HG03175 (cell line): Measurements from ENCODE around the gene PPP2R2D.
"Not testable (repeated sequence)": the region's sequence is repeated elsewhere in the genome, so short reads cannot be mapped to it uniquely, and the experiment has no call there.

Experiments
- ATAC-seq: cut with Tn5 transposase; IDR thresholded peaks from one replicate; pipeline ENCODE4 v1.9.1; 2021; ENCODE audit warnings: mild to moderate bottlenecking, moderate library complexity; ENCODE audit not compliant: unreplicated experiment

Gene PPP2R2D

DNA sequence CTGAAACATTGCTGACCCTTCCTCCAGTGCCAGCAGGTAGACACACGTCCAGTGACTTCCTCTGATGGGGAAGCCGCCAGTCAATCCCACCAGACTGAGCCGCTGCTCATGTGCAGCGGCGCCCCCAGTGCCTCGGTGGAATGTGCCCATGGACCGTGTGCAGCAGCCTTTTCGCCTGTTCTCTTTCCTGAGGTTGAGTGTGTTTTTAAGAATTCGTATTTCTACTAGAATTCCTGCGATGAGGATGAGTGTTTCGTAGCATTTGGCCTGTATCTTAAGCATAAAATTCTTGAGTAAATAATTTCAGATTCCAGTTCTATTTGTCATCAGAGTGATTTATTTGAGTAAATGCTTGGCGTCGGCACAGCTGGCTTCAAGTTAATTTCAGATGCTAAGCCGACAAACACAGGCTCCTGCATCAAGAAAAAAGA is 45.5 kb downstream of the PPP2R2D start:
- ATAC-seq: no peak

DNA sequence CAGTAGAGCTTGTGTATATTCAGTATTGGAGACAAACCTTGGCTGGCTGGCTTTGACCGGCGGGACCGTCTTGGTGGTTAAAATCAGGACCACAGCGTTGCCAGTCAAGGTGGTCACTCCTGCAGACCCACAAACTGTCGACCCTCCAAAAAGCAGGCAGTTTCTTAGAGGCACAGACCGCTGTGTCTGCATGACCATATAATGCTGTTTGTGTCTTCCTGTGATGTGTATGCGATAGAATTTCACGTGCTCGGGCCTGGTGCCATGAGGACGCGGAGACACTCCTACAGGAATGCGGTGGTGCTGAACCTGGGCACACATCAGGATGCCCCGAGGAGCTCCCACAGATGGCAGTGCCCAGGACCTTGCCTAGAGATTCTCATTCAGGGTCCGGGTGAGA is 46.1 kb downstream of the PPP2R2D start:
- no peak for ATAC-seq

DNA sequence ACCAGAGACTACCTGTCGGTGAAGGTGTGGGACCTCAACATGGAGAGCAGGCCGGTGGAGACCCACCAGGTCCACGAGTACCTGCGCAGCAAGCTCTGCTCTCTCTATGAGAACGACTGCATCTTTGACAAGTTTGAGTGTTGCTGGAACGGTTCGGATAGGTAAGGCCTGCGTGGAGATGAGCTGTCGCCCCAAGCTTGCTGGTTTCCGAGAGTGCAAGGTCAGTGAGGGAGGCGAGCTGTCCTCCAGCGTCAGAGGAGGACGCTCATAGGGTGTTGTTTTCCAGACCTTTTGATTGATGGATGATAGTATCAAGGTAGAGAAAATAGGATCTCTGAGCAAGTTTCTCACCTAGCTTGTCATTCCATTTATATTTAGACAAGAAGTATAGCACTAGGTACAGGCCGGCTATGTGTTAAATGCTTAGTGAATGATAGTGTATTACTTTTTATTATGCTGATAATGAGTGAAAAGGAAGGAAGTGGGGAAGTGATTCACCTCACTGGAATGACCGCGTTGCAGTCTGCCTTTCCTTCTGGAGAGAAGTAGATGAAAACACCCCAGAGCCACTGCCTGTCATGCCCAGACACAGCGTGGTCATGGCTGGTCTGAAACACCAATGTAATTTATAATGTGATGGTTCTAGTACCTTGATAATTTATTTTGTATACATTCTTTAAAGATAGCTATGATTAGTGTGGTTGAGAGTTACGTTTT is 47.0 kb downstream of the PPP2R2D start:
- ATAC-seq: no peak

DNA sequence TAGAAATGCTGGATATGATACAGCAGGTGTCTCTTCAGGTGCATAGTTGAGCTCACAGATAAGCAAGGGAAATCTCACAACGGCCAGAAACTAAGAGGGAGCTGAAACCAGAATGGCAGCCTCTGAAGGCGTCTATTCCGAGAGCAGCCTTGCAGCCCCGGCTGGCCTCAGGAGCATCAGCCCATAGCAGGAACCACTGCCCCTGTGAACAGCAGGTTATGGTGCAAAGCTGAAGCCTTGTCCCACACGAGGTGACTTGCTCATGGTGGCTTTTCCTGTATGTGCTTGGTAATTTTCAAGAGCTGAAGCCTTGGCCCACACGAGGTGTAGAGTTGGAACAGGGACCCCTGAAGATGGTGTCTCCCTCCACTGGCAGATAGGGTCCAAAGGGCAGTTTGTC is 47.7 kb downstream of the PPP2R2D start:
- ATAC-seq: no peak

DNA sequence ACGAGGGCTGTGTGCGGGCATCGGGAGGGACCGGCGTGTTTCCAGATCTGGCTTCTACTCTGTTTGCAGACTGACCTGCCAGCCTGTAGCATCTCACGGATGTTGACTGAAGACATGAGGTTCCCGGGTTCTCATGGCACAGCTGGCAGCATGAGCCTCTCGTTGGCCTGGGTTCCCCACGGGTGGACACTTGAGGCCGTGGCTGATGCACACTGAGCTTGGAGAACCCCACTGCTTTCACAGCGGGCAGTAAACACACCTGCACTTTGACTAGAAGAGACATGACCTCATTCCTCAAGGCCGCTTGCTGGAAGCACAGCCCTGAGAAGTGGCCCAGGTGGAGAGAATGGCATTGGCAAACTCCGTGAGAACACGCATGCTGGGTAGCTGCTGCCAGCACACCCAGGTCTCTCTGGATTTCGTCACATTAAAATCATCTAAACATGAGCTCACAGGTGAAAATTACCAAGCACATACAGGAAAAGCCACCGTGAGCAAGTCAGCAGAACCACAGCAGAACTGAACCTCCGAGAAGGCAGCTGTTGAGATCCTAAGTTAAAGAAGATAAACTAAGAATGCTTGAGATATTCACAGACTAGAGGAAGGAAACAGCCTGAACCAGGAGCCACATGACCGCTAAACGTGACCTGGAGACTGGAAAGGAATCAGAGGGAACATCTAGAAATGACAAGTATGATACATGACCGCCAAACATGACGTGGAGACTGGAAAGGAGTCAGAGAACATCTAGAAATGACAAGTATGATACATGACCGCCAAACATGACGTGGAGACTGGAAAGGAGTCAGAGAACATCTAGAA is 48.4 kb downstream of the PPP2R2D start:
- no peak for ATAC-seq

DNA sequence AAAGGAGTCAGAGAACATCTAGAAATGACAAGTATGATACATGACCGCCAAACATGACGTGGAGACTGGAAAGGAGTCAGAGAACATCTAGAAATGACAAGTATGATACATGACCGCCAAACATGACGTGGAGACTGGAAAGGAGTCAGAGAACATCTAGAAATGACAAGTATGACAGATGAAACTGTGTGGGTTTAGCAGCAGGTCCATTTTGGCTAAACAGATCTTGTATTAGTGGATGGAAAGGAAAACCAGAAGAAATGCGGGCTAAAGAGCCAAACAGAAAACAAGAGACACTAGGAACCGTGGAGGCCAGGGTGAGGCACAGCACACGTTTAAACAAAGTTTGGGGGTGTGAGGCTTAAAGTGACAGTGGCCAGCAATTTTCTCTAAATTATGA is 49.1 kb downstream of the PPP2R2D start:
- ATAC-seq: not testable (repeated sequence)

DNA sequence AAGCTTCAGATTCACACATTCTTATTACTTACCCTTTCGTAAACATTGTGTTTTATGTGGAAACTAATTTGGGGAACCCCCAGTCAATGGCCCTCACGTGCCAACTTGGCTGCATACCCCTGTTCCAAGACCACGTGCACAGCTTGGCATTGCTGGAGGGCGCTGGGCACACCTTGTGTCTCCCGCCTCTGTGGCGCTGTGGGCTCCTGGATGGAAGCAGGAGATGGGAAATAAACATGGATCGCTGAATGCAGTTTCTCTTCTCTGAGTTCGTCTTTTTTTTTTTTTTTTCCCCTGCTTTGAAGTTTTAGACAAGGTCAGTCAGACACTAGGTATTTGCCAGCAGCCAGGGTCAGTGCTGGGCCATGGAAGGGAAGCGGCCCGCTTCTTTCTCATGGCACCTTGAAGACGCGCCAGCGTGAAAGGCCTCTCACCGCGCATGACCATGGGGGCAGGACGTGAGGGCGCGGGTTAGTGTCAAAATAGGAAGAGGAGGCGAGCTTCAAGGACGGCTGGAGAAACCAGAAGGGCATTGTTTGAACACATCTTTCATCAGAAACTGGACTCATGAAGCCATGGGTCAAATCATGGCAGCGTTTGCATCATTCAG is 53.7 kb downstream of the PPP2R2D start:
- no peak for ATAC-seq

DNA sequence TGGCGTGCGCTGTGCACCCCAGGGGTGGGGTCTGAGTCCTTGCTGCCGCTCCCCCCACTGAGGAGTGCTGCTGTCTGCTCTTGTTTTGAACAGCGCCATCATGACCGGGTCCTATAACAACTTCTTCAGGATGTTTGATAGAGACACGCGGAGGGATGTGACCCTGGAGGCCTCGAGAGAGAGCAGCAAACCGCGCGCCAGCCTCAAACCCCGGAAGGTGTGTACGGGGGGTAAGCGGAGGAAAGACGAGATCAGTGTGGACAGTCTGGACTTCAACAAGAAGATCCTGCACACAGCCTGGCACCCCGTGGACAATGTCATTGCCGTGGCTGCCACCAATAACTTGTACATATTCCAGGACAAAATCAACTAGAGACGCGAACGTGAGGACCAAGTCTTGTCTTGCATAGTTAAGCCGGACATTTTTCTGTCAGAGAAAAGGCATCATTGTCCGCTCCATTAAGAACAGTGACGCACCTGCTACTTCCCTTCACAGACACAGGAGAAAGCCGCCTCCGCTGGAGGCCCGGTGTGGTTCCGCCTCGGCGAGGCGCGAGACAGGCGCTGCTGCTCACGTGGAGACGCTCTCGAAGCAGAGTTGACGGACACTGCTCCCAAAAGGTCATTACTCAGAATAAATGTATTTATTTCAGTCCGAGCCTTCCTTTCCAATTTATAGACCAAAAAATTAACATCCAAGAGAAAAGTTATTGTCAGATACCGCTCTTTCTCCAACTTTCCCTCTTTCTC is 55.0 kb downstream of the PPP2R2D start:
- no peak for ATAC-seq

DNA sequence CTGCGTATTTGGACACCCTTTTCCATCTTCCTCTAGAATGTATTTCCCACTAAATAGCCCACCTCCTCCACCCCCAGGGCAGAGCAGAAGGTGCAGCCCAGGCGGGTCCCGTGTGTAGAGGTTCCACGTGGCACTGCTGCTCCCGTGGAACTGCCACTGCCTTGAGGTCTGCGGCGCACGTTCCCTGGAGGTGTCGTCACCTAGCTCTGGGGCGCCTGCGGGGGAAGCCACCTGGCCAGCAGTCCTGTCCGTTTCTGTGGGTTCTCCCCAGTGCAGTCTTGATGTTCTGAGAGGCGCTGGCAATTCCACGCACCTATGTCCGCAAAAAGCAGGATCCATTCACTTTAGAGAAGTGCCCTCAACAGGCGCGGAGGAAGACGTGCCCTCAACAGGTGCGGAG is 59.0 kb downstream of the PPP2R2D start:
- ATAC-seq: no peak

DNA sequence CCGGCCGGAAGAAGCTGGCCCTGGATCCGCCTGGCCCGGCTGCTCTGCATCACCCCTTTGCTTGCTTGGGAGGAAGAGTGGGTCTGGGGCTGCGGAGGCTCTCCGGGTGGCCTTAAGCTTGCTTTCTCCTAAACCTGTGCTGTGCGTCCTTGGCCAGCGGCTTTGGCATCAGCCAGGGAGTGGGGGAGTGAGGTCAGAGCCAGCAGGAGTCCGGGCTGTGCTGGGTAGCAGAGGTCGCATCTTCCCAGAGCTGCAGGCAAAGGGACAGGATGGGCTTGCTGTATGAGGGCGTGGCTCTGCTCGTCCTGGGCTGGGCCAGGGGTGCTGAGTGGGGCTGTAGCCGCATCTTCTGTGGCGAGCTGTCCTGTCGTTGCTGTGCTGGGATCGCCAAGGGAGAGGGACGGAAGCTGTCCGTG is 59.8 kb downstream of the PPP2R2D start:
- no peak for ATAC-seq

DNA sequence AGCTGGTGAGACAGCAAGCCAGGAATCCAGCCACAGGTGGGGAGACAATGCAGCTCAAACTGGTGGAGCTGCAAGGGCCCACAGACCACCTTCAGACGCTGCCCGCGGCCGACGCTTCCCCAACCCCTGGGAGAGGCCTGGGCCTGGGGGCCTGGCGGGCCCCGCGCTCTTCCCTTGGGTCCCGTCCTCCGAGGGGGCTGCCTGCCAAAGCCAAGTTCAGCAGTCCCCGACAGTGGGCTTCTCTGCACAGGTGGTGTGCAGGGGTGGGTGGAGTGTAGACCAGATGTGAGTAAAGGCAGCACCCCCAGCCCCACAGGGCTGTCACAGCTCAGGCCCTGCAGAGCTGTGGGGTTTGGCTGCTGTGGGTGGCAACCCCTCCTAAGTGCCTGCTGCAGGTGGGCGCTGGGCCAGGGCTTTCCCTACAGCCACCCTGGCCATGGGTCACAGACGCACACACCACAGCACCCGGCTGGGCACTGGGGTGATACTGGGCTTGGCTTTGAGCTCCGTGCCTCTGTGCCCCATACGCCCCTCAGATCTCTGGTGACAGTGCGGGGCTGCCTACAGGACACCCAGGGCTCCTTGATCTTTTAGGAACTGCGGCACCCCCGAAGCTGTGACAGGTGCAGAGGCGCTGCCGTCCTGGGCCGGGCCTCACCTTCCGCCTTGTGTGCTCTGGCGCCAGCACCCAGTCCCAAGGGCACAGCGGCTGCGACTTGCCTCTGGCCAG is 60.4 kb downstream of the PPP2R2D start:
- ATAC-seq: no peak

DNA sequence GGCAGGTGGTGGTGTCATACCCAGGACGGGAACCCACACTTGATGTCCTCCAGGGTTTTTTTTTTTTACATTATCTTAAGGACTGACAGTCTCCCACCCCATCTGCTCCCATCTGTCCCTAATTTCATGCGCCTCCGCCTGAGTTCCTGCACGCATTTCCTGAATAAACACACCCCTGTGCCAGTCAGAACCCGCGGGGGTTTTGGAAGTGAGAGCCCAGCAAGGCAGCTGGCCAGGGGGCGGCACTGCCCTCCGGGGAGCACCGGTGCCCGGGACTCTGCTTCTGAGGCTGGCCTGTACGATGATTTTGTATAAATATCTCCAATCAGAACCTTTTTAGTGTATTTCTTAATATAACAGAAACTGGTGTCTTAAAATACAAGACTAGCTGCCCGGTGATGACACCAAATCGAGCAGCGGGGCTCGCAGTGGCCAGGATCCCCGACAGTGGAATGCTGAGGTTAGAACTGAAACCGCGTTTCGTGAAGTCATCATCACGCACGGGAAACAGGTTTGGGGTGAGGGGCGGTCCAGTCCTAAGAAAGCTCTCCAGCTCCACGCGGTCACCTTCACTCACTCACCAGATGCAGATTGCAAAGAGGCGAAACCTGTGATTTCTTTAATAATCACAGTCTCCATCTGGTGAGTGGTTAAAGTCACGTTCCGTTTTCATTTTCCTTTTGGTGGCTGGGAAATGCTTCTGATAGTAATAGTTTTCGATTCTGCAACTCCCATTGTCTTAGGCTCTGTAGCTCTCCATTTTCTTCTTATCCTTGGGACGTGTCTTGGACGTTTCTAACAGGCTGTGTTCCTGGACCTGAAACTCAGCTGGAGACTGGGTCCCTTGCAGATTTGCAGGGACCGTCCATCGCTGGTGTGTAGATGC is 61.2 kb downstream of the PPP2R2D start:
- no peak for ATAC-seq

DNA sequence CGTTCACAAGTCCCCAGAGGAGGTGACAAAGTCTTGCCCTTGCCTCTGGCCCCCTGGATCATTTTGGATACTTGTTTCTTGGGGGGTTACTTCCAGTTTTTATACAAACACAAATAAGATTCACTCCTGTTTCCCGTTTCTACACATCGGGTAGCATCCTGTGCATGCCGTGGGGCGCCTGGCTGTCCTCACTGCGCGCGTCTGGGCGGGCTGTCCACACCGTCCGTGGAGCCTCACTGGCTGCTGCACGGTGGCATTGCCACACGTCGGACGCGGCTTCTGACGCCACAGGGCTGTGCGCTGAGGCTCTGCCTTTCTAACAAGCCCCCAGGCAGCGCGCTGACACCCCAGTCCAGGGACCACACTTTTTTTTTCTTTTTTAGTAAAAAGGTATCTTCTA is 62.5 kb downstream of the PPP2R2D start:
- ATAC-seq: no peak

DNA sequence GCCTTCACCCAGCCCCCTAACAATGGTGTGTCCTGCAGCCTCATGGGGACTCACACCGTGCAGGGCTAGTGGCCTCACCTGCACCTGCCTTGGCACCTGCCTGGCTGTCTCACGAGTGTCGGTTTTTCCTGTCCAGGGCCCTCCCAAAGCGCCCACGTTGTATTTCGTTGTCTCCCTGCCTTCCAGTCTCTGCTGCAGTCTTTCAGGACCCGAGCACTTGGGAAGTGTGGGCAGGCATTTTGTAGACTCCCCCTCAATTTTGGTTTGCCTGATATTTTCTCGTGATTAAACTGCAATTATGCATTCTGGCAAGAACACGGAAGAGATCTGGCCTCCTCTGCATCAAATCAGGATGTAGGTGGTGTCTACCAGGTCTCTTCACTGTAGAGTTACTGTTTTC is 63.0 kb downstream of the PPP2R2D start:
- ATAC-seq: no peak

DNA sequence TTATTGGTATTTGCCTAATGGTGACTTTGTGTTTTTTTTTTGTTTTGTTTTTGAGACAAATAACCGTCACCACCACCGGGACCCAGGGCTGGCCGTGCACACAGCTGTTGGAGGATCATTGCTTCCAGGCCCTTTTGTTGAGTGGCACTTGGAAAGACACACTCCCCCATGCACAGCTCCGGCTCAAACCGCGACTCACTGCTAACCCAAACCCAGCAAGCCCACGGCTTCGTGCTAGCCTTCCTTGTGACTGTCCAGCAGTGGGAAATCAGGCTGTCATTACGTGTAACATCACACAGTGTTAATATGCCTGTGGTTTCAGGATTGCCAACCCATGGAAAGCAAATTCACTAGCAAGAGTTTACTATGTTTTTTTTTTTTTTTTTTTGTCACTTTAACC is 63.5 kb downstream of the PPP2R2D start:
- no peak for ATAC-seq

DNA sequence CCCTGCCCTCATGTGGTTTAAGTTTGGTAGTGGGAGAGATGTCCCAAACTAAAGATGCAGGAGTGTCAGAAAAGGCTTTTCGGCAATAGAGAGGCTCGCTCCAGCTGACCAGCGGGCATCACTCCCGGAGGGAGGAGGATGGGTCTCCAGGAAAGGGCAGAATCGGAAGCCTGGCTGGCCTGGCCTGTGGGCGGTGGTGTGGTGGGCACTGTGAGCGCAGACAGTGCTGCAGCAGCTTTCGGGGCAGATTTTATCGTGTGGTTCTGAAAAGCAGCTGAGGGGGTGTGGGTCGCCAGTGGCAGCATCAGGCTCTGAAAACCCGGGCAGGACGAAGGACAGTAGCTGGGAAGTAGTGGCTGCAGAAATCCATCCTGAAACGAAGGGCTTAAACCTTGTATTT is 68.1 kb downstream of the PPP2R2D start:
- no peak for ATAC-seq

DNA sequence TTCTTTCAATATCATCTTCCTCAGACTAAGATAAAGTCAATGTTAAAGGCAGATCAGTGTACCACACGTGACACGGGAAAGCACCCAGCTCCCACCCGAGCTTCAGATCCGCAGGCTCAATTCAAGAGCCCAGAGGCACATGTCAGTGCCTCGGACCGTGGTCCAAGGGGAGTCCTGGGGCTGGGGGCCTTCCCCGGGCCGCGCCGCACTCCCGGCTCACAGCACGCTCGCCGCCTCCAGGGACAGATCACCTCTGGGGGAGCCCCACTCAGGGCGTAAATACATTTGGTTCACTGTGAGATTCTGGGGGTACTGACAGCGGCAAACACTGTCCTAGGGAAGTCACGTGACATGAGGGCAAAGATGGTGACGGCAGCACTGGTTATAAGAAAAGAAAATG is 70.1 kb downstream of the PPP2R2D start:
- ATAC-seq: no peak

DNA sequence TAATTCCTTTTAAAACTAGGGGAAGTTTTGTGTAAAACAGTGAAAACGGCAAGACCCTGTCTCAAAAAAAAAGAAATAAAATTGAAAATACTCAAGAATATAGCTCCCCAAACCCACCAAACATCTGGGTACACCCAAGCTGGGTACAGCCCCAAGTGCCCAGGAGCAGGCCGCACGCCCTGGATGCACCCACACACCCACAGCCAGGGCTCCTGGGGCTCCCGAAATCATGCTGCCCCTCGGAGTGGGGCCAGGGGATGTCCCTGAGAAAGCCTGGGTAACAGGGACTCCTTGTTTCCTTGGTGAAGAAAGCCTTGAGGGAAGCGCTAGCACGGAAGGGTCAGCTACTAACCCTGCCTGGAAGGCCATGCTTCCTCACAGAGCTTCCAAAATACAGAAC is 70.8 kb downstream of the PPP2R2D start:
- ATAC-seq: no peak

DNA sequence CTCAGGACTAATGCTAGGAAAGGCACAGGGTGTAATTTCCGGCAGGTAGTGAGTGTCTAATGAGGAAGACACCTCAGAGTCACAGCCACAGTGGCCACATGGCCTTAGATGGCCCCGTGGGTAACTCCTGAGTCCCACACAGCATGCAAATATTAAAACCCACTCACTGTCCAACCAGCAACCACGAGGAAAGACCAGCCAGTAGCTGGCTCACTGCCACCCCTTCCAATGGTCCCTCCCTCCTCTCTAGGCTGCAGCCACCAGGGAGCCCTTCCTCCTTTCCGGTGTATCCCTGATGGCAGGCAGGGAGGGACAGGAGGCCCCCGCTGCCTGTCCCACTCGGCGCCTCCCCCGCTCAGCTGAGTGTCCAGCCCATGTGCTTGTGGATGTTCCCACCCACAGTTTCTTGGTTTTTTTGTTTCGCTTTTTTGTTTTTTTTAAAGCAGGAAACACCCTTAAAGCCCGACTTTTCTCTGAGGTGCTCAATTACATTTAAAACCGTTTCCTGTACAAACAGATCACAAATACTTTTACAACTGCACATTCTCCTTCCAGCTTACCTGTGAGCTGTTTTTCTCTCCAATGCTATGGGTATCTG is 71.8 kb downstream of the PPP2R2D start:
- ATAC-seq: no peak
